GM21786 (cell line): Measurements from ENCODE around the gene TENM4.
"Not testable (repeated sequence)": the region's sequence is repeated elsewhere in the genome, so short reads cannot be mapped to it uniquely, and the experiment has no call there.

Experiments used
- ATAC-seq: cut with Tn5 transposase; IDR thresholded peaks from one replicate; pipeline ENCODE4 v1.9.1; 2021; ENCODE audit not compliant: unreplicated experiment

TENM4 gene

GRCh38 chr11:79221444-79222130, 219.2 kb downstream of the TENM4 start:
- ATAC-seq: no peak

- no peak for ATAC-seq
These were observed 220.7 kb downstream of the TENM4 start for GRCh38 chr11:79220171-79220570.

GRCh38 chr11:79219186-79220045, 221.4 kb downstream of the TENM4 start:
- no peak for ATAC-seq

GRCh38 chr11:79212741-79213190, 228.1 kb downstream of the TENM4 start:
- peak; percentile 43 for ATAC-seq

GRCh38 chr11:79209540-79210266, 231.1 kb downstream of the TENM4 start:
- ATAC-seq: no peak

GRCh38 chr11:79208126-79208525, 232.7 kb downstream of the TENM4 start:
- ATAC-seq: no peak

- ATAC-seq: no peak
These were observed 233.9 kb downstream of the TENM4 start for GRCh38 chr11:79206951-79207350.

- ATAC-seq: no peak
These were observed 235.0 kb downstream of the TENM4 start for GRCh38 chr11:79205786-79206185.

- no peak for ATAC-seq
These were observed 239.0 kb downstream of the TENM4 start for GRCh38 chr11:79201677-79202347.

GRCh38 chr11:79200398-79201070, 240.3 kb downstream of the TENM4 start:
- no peak for ATAC-seq

GRCh38 chr11:79199729-79200354, 241.0 kb downstream of the TENM4 start:
- ATAC-seq: no peak

- ATAC-seq: no peak
These were observed 242.0 kb downstream of the TENM4 start for GRCh38 chr11:79198898-79199250.

- ATAC-seq: no peak
These were observed 242.5 kb downstream of the TENM4 start for GRCh38 chr11:79198203-79198897.

- no peak for ATAC-seq
These were observed 243.9 kb downstream of the TENM4 start for GRCh38 chr11:79196950-79197349.

- ATAC-seq: no peak
These were observed 245.6 kb downstream of the TENM4 start for GRCh38 chr11:79195209-79195608.

GRCh38 chr11:79193663-79194310, 247.0 kb downstream of the TENM4 start:
- no peak for ATAC-seq

- no peak for ATAC-seq
These were observed 248.0 kb downstream of the TENM4 start for GRCh38 chr11:79192836-79193235.

- not testable (repeated sequence) for ATAC-seq
These were observed 249.1 kb downstream of the TENM4 start for GRCh38 chr11:79191716-79192115.

GRCh38 chr11:79190553-79190952, 250.3 kb downstream of the TENM4 start:
- ATAC-seq: not testable (repeated sequence)
